IPS DF 4.7 (cell line): ENCODE measurements around the gene CELF1.
"Not testable (repeated sequence)": the region's sequence is repeated elsewhere in the genome, so short reads cannot be mapped to it uniquely, and the experiment has no call there.

ENCODE experiments used
- DNase-seq: peaks from one replicate; pipeline ENCODE4 v3.0.0-alpha.2; 2013; ENCODE audit warnings: low spot score; ENCODE audit errors: extremely low read depth

The CELF1 gene

GRCh38 chr11:47541070-47541469, 11.9 kb downstream of the CELF1 start:
- DNase-seq: no peak

DNA sequence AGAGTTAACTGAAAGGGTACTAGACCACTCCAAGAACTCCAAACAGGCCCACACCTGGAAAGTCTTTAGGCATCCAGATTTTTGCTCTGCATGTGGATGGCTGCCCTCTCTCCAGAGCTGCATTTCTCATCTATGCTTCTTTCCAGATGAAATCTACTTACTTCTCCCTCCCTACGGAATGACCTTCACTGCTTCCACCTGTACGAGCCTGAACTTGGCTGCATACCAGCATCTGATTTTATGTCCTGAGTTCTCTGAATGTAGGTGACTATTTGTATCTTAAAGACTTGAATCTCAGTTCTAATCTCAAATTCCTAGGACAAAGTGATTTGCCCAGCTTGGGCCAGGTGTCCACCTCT, 13.3 kb downstream of the CELF1 start:
- DNase-seq: no peak

- DNase-seq: no peak
Measured at GRCh38 chr11:47538741-47539565, 14.0 kb downstream of the CELF1 start.

GRCh38 chr11:47536915-47537314, 16.0 kb downstream of the CELF1 start:
- no peak for DNase-seq

DNA sequence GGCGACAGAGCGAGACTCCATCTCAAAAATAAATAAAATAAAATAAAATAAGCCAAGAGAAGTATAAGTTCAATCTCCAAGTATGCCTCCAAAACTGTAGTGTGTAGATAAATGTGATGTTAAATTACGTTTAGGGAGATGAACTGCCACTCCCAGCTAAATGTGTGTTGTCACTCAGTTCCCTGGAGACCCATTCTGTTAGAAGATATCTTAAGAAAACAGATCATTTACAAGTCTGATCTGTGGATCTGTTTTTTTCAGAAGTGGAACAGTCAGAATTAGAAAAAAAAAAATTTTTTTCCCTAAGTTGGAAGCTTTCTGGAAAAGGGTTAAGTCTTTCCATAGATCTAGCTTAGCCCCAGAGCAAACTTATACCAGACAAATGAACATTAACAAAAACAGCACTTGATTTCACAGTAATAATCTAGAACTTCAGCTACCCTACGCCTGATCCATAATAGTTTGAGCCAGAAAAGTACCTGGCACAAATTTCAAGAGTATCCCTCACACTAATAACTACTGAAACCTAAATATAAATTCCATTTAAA, 18.2 kb downstream of the CELF1 start:
- no peak for DNase-seq

GRCh38 chr11:47533690-47534151, 19.2 kb downstream of the CELF1 start:
- DNase-seq: no peak

- no peak for DNase-seq
Measured at GRCh38 chr11:47532597-47533213, 20.2 kb downstream of the CELF1 start.

GRCh38 chr11:47531666-47532065, 21.3 kb downstream of the CELF1 start:
- no peak for DNase-seq

DNA sequence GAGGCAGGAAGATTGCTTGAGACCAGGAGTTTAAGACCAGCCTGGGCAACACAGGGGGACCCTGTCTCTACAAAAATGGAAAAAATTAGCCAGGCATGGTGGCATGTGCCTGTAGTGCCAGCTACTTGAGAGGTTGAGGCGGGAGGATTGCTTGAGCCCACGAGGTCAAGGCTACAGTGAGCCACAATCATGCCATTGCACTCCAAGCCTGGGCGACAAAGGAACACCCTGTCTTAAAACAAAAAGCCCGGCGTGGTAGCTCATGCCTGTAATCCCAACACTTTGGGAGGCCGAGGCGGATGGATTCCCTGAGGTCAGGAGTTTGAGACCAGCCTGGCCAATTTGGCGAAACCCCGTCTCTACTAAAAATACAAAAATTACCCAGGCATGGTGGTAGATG, 22.2 kb downstream of the CELF1 start:
- not testable (repeated sequence) for DNase-seq

- no peak for DNase-seq
Measured at GRCh38 chr11:47529951-47530350, 23.0 kb downstream of the CELF1 start.

- DNase-seq: no peak
Measured at GRCh38 chr11:47527186-47527585, 25.7 kb downstream of the CELF1 start.

DNA sequence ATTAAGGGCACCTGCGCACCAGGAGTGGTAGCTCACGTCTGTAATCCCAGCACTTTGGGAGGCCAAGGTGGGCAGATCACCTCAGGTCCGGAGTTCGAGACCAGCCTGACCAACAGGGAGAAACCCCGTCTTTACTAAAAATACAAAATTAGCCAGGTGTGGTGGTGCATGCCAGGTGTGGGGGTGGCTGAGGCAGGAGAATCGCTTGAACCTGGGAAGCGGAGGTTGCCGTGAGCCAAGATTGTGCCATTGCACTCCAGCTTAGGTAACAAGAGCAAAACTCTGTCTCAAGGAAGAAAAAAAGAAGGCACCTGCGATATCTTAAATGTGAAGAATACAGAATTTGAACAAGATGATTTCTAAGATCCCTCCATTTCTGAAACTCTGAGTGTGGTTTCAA, 26.9 kb downstream of the CELF1 start:
- not testable (repeated sequence) for DNase-seq

- DNase-seq: no peak
Measured at GRCh38 chr11:47524291-47524874, 28.5 kb downstream of the CELF1 start.

DNA sequence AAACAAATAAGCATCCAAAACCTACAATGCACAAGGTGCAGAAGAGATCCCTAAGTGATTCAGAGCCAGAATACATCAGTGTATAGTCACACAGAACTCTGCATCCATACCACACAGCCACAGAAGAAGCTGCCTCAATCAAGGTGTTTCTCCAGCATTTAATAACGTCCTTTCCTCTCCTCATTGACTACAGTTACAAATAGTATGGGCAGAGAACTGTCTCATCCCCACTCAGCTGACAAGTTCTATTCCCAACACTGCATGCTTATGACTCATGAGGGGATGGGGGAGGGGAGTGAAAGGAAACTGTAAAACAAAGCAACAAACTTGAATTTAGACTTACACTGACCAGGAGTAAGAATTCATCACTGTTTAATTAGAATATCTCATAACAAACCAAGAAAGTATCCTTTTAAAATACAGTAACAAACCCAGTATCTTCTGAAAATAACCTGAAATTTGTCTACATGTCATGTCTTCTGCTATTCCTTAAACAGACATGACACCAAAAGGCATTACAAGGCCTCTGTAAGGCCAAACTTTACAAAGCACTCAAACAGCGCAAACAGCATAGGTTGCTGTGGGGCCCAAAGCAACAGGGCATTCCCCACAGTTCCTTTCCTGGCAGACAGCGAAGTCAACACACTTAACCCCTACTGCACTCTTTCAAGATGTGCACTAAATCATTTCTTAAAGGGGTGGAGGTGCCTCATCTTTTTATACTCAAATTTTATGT, 29.3 kb downstream of the CELF1 start:
- DNase-seq: no peak

DNA sequence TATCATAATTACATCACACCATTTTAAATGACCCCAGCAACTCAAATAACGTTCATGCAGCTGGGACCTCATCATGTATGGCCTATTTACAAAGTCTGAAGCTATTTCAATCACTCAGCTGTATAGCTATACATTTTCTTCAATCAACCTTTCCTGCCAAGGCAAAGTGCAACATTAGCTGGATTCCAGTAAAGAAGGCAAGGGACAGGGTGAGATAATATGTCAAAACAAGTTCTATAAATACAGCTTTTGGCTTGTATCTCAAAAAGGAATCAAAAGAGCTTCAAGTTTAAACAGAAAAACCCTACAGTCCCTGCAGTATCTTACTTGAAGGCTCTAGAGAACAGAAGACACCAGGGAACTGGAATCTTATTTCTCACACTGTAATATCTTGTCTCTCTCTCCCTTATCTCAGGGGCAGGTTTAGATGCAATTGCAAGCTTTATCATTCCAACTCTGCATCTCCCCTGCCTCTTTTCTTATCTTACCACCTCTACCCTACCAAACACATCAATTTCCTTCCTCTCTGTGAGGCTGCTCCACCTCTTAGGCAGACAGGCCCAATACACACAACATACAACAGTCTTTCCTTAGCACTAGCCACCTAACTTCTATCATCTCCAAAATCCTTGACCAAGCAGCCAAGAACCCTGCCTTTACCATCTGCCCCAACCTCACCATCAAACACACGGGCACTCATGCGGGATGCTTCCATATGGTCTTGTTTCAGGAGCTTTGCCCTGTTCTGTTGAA, 34.5 kb downstream of the CELF1 start:
- DNase-seq: no peak

DNA sequence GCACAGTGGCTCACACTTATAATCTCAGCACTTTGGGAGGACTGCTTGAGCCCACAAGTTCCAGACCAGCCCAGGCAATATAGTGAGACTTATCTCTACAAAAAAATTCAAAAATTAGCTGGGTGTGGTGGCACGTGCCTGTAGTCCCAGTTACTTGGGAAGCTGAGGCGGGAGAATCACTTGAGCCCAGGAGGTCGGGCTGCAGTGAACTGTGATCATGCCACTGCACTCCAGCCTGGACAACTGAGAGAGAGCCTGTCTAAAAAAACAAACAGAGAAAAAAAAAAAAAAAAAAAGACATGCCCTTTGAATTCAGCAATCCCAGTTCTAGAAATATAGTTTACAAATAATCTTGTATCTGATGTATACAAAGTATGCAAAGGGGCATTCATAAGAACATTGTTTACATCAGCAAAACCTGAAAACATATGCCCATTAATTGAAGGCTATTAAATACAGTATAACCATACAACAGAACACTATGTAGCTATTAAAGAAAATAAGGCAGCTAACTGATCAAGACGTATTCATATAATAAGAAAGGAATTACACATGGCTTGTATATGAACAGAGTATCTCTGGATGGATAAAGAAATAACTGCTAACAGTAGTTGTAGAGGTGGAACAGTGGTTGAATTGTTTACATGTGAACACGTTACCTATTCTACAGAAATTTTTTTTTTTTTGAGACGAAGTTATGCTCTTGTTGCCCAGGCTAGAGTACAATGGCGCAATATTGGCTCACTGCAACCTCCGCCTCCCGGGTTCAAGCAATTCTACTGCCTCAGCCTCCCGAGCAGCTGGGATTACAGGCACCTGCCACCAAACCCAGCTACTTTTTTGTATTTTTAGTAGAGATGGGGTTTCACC, 35.7 kb downstream of the CELF1 start:
- DNase-seq: no peak

DNA sequence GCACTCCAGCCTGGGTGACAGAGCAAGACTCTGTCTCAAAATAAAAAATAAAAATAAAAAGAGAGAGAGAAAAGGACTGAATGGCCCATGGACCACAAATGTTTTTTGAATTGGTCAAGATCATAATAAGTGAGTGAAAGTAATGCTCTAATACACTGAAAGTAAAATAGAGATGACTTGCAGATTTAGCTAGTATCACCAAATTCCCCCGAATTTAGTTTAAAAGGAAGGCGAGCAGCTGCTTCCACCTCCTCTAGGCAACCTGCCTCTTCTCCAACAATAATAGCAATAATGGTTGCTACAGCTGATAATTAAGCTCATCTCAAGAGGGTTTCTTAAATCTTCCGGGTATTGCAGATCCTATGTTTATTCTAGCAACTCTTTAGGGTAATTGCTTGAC, 36.8 kb downstream of the CELF1 start:
- DNase-seq: no peak

DNA sequence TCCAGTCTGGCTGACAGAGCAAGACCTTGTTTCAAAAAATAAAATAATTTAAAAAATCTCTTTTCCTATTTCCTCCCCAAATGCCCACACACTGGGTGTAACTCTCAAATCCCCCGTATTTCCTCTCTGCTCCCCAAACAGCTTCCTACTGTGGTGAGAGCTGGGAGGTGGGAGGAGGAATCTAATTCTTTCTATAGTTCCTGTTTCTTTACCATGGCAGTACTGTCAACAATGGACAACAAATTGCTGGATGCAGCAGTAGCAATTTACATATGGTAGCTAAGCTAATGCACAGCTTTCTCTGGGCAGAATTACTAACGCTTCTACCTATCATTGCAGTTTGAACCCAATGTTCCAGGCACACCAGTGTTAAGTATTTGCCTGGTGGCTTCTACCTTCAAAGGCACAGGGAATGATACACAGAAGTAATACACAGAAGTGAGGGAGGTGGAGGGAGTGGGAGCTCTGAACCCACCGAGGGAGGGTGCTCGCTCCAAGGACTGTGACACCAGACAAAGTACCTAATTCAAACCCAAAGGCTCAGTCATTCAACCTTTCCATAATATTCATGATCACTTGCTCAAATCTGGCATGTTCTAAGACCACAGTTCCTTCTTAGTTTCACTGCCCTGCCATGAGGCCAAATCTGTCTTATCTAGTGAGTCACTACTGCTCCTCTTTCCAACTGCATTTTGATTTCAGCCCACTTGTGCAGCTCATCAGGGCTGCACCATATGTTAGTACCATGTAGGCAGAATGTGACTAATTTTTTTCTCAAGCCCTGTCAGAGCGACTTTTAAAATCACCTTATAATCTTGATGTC, 37.9 kb downstream of the CELF1 start:
- no peak for DNase-seq

- DNase-seq: no peak
Measured at GRCh38 chr11:47512701-47513100, 40.2 kb downstream of the CELF1 start.
